ENCODE results near the gene HS6ST1.

DNA sequence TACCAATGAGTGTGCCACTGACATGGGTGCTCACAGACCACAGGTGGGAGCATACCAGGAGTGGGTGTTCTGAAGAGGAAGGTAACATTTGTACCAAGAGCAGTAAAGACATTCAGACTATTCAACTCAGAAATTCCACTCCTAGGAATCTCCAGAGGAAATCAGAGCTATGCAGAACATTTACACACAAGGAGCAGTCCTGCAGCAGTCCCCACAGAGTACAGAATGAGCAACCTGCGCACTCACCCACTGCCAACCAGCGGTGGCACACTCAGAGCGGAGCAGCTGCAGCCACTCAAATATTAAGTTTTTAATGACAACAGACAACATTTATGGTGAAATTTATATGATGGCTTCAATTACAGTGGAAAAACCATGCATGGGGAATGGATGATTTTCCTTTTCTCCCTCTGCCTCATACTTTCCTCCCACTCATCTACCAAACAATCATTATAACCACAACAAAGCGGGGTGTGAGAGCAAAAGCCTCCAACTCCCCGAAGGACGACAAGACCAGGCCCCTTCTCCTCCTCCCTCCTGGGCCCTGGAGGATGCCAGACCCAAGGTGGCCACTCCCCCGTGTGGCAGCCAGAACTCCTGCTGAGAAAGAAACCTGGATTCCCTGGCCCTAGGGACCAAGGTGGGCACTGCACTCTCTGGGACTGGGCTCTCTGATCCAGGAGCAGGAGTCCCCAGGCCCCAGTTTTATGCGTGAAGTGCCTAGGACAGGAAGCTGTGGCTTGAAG is 5.4 kb downstream of the HS6ST1 start:
- TF ChIP-seq, protein P1, sequence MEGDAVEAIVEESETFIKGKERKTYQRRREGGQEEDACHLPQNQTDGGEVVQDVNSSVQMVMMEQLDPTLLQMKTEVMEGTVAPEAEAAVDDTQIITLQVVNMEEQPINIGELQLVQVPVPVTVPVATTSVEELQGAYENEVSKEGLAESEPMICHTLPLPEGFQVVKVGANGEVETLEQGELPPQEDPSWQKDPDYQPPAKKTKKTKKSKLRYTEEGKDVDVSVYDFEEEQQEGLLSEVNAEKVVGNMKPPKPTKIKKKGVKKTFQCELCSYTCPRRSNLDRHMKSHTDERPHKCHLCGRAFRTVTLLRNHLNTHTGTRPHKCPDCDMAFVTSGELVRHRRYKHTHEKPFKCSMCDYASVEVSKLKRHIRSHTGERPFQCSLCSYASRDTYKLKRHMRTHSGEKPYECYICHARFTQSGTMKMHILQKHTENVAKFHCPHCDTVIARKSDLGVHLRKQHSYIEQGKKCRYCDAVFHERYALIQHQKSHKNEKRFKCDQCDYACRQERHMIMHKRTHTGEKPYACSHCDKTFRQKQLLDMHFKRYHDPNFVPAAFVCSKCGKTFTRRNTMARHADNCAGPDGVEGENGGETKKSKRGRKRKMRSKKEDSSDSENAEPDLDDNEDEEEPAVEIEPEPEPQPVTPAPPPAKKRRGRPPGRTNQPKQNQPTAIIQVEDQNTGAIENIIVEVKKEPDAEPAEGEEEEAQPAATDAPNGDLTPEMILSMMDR (tag by site-specific recombination; IDR thresholded peaks at IDR 0.05) = peak; percentile 75
- TF ChIP-seq, protein P2, sequence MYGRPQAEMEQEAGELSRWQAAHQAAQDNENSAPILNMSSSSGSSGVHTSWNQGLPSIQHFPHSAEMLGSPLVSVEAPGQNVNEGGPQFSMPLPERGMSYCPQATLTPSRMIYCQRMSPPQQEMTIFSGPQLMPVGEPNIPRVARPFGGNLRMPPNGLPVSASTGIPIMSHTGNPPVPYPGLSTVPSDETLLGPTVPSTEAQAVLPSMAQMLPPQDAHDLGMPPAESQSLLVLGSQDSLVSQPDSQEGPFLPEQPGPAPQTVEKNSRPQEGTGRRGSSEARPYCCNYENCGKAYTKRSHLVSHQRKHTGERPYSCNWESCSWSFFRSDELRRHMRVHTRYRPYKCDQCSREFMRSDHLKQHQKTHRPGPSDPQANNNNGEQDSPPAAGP (tag by site-specific recombination; IDR thresholded peaks at IDR 0.05) = no peak
- no peak for TF ChIP-seq ZNF830 (tag by site-specific recombination; IDR thresholded peaks at IDR 0.05; ENCODE audit: low read depth)
- TF ChIP-seq ZNF133 (tag by site-specific recombination; IDR thresholded peaks at IDR 0.05) = no peak
- TF ChIP-seq, protein P3, sequence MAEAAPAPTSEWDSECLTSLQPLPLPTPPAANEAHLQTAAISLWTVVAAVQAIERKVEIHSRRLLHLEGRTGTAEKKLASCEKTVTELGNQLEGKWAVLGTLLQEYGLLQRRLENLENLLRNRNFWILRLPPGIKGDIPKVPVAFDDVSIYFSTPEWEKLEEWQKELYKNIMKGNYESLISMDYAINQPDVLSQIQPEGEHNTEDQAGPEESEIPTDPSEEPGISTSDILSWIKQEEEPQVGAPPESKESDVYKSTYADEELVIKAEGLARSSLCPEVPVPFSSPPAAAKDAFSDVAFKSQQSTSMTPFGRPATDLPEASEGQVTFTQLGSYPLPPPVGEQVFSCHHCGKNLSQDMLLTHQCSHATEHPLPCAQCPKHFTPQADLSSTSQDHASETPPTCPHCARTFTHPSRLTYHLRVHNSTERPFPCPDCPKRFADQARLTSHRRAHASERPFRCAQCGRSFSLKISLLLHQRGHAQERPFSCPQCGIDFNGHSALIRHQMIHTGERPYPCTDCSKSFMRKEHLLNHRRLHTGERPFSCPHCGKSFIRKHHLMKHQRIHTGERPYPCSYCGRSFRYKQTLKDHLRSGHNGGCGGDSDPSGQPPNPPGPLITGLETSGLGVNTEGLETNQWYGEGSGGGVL (tag by site-specific recombination; IDR thresholded peaks at IDR 0.05) = no peak
- TF ChIP-seq ZNF423 (tag by site-specific recombination; IDR thresholded peaks at IDR 0.05) = no peak
- TF ChIP-seq, protein P4, sequence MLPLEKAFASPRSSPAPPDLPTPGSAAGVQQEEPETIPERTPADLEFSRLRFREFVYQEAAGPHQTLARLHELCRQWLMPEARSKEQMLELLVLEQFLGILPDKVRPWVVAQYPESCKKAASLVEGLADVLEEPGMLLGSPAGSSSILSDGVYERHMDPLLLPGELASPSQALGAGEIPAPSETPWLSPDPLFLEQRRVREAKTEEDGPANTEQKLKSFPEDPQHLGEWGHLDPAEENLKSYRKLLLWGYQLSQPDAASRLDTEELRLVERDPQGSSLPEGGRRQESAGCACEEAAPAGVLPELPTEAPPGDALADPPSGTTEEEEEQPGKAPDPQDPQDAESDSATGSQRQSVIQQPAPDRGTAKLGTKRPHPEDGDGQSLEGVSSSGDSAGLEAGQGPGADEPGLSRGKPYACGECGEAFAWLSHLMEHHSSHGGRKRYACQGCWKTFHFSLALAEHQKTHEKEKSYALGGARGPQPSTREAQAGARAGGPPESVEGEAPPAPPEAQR (tag by site-specific recombination; IDR thresholded peaks at IDR 0.05) = no peak
- no peak for TF ChIP-seq ZNF549 (tag by site-specific recombination; IDR thresholded peaks at IDR 0.05)
- TF ChIP-seq ZNF121 (tag by site-specific recombination; IDR thresholded peaks at IDR 0.05) = no peak
- TF ChIP-seq TRIM28 (IDR thresholded peaks at IDR 0.05; ENCODE audit: borderline replicate concordance, low read length) = no peak
- TF ChIP-seq ZNF404 (tag by site-specific recombination; IDR thresholded peaks at IDR 0.05) = no peak
- TF ChIP-seq GFI1B (tag by site-specific recombination; IDR thresholded peaks at IDR 0.05) = no peak
- no peak for TF ChIP-seq KLF8 (tag by site-specific recombination; IDR thresholded peaks at IDR 0.05)
- TF ChIP-seq ZNF561 (tag by site-specific recombination; IDR thresholded peaks at IDR 0.05; ENCODE audit: borderline replicate concordance) = no peak
